HG03045 (cell line): ENCODE measurements around the gene ALPP.
"Not testable (repeated sequence)": the region's sequence is repeated elsewhere in the genome, so short reads cannot be mapped to it uniquely, and the experiment has no call there.

Source experiments
- ATAC-seq: cut with Tn5 transposase; IDR thresholded peaks from one replicate; pipeline ENCODE4 v1.9.1; 2021; ENCODE audit warnings: mild to moderate bottlenecking, moderate library complexity; ENCODE audit not compliant: unreplicated experiment

ALPP gene

DNA sequence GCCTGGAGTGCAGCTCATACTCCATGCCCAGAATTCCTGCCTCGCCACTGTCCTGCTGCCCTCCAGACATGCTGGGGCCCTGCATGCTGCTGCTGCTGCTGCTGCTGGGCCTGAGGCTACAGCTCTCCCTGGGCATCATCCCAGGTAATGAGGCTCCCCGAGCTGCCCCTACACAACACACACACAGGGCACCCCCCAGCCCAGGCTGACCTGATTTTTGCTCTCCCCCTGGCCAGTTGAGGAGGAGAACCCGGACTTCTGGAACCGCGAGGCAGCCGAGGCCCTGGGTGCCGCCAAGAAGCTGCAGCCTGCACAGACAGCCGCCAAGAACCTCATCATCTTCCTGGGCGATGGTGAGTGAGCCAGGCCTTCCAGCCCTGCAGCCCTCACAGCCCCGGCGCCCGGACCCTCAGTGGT, at the start of gene ALPP:
Gene ALPP (plus strand): TSS at position 17 of the 417 bp plus-strand sequence. CDS start 52 bp downstream, at position 69.
- not testable (repeated sequence) for ATAC-seq

GRCh38 chr2:232329716-232330067, 48.9 kb upstream of the ALPP start:
- no peak for ATAC-seq

DNA sequence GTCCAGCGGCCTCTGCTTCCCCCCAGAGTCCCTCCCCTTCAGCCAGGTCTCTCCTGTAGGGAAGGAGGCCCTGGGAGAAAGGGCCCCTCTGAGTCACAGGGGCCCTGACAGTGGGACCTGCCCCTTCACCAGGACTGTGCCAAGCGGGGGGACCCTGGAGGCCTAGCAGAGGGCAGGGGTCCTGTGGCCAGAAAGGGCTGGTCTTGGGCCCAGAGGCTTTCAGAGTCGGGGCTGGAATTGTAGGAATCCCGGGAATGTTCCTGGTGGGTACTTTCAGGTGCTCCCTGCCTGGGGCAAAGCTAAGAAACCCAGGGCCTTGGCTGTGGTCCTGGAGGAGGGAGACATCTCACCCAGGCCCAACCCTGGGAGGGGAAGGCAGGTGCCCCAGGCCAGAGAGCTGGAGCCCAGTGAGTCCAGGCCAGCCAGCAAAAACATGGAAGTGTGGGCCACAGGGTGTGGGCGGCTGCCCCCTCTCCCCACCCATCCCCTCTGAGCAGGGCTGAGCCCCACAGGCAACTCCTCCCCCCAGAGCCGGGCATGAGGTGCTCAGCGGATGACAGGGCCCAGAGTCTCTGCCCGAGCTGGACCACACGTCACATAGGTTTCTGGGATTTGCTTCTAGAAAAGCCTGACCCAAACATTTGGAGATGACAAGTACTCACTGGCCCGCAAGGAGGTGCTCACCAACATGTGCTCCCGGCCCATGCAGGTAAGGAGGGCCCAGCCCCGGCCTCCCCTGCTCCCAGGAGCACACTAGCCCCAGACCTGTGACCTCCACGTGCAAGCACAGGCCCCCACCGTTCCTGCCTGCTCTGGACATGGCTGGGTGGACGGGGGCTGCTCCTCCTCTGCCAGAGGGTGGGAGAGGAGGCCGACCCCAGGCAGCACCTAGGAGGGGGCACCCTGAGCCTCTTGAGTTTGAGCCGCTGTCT, 48.2 kb upstream of the ALPP start:
- no peak for ATAC-seq

DNA sequence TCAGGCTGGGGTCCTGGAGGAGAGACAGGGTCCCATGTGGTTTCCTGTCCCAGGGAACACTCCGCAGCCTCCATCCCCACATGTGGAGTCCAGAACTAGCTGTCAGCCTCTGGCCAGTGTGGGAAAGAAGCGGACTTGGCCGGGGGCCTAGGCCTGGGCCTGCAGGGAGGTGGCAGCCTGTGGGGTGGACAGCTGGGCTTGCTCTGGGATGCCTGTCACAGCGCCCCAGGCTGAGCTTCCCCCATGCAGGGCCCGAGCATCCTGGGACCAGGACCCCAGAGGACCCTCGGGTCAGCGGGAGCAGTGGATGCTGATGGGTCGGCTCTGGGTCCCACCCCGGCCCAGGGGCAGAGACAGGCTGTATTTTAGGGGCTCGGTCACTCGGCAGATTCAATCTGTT, 47.5 kb upstream of the ALPP start:
- not testable (repeated sequence) for ATAC-seq

GRCh38 chr2:232331641-232332040, 46.9 kb upstream of the ALPP start:
- not testable (repeated sequence) for ATAC-seq

- ATAC-seq = not testable (repeated sequence)
Observed at GRCh38 chr2:232332244-232332939, 46.2 kb upstream of the ALPP start.

DNA sequence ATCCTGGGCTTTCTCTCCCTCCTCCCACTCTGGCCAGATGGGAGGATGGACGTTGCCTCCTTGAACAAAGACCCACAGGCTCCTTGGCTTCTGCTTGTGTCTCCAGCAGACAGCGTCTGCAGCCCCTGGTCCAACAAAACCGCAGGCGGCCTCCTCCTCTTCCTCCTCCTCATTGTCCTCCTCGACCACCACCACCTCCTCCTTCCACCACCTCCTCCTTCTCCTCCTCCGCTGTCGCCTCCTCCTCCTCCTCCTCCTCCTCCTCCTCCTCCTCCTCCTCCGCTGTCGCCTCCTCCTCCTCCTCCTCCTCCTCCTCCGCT, 45.7 kb upstream of the ALPP start:
- ATAC-seq = no peak

DNA sequence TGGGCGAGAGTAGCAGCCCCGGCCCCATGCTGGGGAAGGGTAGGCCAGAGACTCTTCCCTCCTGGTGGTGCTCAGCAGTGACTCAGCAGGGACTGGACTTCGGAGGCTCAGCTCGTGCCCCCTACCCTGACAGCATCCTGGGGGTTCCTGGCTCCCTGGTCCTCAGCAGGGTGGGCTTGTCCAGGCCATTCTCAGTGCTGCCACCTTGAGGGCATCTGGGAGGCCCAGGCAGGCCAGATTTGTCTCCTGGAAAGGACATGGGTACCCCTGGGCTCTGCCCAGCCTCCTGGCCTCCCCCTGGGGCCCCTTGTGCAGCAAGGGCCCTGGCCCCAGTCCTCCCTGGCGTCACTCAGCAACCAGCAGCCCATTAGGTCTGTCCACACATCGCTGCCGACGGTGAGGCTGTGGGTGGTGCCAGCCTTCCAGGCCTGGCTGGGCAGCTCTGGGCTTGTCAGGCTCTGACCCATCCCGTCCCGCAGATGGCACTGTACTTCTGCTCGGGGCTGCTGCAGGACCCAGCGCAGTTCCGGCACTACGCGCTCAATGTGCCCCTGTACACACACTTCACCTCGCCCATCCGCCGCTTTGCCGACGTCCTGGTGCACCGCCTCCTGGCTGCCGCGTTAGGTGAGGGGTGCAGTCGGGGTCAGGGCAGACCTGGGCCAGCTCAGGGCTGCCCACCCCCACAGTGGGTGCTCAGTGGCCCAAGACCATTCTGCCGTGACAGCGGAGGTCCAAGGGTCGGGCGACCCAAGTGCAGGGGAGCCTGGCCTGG, 45.0 kb upstream of the ALPP start:
- no peak for ATAC-seq

- not testable (repeated sequence) for ATAC-seq
Observed at GRCh38 chr2:232334136-232334884, 44.2 kb upstream of the ALPP start.

DNA sequence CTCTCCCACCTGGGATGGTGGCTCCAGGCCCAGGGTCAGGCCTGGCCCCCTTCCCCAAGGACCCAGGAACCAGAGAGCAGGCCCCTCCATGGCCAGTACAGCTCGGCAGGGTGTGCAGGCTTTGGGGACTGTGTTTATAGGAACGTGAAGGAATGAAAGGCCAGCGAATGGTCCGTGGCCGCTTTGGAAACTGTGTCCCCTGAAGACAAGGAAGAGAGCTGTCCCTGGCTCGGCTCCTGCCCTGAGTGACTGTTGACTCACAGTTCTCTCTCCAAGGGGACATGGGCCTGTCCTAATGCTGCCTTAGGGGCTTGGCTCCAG, 43.7 kb upstream of the ALPP start:
- ATAC-seq = not testable (repeated sequence)

DNA sequence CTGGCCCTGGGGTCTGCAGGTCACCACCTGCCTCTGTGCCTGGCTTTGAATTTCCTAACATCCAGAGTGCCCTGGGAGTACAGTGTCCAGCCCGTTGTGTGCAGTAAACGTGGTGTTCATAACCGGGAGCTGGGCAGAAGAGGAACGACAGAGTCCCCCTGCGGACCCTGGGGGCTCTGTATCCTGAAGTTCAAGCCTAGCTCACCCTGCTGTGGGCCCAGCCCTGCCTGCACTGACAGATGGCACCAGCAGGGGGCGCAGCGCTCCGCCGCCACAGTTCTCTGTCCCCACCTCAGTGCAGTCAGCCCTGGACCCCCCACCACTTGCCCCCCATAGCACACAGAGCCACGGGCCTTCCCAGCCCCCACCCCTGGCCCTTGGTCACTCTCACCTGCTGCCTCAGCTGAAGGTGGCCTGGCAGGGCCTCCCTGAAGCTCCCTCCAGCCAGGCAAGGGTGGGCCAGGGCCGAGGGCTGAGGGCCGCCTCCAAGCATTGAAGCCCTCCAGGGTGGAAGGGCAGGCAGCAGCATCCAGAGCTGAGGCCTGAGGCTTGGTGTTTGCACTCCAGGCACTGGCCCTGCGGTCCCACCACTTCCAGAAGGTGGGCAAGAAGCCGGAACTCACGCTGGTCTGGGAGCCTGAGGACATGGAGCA, 43.2 kb upstream of the ALPP start:
- not testable (repeated sequence) for ATAC-seq

GRCh38 chr2:232335859-232336215, 42.7 kb upstream of the ALPP start:
- ATAC-seq = no peak

DNA sequence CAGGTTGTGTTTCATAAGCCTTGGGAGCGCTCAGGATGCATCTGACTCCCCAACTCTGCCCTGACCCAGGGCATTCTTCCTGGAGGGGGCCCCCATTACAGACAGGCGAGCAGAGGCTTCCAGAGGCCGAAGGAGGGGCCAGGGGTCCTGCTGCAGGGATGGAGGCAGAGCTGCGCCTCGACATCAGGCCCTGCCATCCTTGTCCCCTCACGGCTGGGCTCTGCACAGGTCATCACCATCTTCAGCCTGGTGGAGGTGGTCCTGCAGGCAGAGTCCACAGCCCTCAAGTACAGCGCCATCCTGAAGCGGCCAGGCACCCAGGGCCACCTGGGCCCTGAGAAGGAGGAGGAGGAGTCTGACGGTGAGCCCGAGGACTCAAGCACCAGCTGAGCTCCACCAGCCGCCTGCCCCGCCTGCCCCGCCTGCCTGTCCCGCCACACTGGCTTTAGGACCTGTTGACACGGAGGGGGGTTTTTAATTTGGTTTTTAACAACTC, 42.3 kb upstream of the ALPP start:
- ATAC-seq = no peak

- no peak for ATAC-seq
Observed at GRCh38 chr2:232336981-232337720, 41.4 kb upstream of the ALPP start.

- not testable (repeated sequence) for ATAC-seq
Observed at GRCh38 chr2:232338094-232338758, 40.3 kb upstream of the ALPP start.

DNA sequence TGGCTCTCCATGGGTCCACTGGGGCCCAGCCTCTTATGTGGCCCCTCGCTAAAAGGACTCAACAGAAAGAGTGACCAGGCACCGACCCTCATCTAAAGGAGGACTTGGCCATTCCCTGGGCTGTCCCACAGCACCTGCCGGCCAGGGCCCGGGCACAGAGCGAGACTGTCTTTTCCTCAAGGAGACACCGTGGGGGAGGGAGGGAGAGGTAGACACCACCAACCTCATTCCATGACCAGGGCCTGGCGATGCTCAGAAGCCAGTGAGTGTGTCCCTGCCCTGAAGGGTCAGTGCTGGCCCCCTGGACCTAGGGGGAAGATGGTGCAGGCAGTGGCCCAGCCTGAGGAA, 39.8 kb upstream of the ALPP start:
- no peak for ATAC-seq

- ATAC-seq = no peak
Observed at GRCh38 chr2:232339121-232340081, 39.1 kb upstream of the ALPP start.
